Breast epithelium (tissue), 3 donors: ENCODE results near the gene CYREN.
"Not testable (repeated sequence)": the region's sequence is repeated elsewhere in the genome, so short reads cannot be mapped to it uniquely, and the experiment has no call there.

Experiments
- POLR2A ChIP-seq: fragments of 450-650 bp; IDR thresholded peaks from one replicate; pipeline ENCODE4 v1.6.1; 2016; ENCODE audit warnings: antibody characterized with exemption, mild to moderate bottlenecking, moderate library complexity
- POLR2AphosphoS5 ChIP-seq, 3 donors: sonication (generic); formaldehyde crosslinking; IDR thresholded peaks; one replicate each; pipeline ENCODE4 v1.6.1; 2017; ENCODE audit warnings: antibody characterized with exemption in 3 of 3
- TF ChIP-seq, protein P1 (sequence below), 3 donors: fragments of 450-650 bp; IDR thresholded peaks; one replicate each; pipeline ENCODE4 v1.5.1; 2016 to 2017; ENCODE audit warnings: antibody characterized with exemption in 3 of 3, mild to moderate bottlenecking in 3 of 3, moderate library complexity in 3 of 3

DNA sequence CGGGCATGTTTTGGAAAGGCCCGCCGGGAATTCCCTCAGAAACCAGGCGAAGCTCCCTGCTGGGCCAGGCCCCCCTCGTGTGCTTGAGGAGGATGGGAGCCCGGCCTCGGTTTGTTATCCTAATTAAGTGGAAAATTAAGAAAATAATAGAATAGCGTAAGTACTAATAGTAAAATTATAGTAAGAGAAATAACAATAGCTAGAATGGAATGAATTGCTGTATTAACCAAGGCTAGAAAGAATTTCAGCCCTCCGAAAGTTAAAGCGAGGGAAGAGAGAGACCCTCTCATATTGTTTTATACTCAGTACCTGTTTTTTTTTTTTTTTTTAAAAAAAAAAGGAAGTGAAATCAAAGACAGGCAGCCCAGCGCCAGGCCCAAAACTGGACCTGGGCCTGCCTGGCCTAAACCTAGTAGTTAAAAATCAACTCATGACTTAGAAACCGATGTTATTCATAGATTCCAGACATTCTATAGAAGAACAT is 533 bp upstream of the CYREN start:
- not testable (repeated sequence) for TF ChIP-seq POLR2AphosphoS5 (IDR thresholded peaks at IDR 0.05); POLR2A
- TF ChIP-seq, protein P1, sequence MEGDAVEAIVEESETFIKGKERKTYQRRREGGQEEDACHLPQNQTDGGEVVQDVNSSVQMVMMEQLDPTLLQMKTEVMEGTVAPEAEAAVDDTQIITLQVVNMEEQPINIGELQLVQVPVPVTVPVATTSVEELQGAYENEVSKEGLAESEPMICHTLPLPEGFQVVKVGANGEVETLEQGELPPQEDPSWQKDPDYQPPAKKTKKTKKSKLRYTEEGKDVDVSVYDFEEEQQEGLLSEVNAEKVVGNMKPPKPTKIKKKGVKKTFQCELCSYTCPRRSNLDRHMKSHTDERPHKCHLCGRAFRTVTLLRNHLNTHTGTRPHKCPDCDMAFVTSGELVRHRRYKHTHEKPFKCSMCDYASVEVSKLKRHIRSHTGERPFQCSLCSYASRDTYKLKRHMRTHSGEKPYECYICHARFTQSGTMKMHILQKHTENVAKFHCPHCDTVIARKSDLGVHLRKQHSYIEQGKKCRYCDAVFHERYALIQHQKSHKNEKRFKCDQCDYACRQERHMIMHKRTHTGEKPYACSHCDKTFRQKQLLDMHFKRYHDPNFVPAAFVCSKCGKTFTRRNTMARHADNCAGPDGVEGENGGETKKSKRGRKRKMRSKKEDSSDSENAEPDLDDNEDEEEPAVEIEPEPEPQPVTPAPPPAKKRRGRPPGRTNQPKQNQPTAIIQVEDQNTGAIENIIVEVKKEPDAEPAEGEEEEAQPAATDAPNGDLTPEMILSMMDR (IDR thresholded peaks at IDR 0.05): not testable (repeated sequence)
